Activated CD4-positive, CD25-positive, alpha-beta regulatory T cell treated with anti-CD3 and anti-CD28 coated beads, Interleukin-2, amount 50 U/mL, for 24 hours (primary cell): Measurements from ENCODE around the gene PHOX2A.
"Not testable (repeated sequence)": the region's sequence is repeated elsewhere in the genome, so short reads cannot be mapped to it uniquely, and the experiment has no call there.

Experiments
- ATAC-seq, 2 donors: fragments of 150-1000 bp; cut with Tn5 transposase; one replicate each; pipeline ENCODE4 v1.10.0; 2021; ENCODE audit warnings: mild to moderate bottlenecking in 1 of 2, moderate library complexity in 1 of 2

PHOX2A gene

DNA sequence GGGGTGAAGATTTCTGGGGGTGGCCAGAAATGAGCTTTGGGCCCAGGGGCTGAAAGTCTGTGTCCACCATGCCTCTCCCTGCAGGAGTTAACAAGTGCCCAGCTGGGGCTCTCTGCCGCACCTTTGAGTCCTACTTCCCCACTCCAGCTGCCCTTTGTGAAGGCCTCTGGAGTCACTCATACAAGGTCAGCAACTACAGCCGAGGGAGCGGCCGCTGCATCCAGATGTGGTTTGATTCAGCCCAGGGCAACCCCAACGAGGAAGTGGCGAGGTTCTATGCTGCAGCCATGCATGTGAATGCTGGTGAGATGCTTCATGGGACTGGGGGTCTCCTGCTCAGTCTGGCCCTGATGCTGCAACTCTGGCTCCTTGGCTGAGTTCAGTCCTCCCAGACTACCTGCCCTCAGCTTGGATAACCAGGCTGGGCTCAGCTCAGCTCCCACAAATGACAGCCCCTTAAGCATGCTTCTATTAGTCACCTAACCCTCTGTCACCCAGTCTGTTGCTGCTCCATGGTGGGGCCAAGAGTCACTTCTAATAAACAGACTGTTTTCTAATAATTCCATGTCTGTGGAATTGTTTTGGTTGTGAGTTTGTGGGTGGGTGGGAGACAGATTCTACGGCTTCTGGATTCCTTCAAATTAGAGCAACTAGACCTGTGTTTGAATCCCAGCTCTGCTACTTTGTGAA lies 22.4 kb downstream of the PHOX2A start:
- ATAC-seq = no peak

DNA sequence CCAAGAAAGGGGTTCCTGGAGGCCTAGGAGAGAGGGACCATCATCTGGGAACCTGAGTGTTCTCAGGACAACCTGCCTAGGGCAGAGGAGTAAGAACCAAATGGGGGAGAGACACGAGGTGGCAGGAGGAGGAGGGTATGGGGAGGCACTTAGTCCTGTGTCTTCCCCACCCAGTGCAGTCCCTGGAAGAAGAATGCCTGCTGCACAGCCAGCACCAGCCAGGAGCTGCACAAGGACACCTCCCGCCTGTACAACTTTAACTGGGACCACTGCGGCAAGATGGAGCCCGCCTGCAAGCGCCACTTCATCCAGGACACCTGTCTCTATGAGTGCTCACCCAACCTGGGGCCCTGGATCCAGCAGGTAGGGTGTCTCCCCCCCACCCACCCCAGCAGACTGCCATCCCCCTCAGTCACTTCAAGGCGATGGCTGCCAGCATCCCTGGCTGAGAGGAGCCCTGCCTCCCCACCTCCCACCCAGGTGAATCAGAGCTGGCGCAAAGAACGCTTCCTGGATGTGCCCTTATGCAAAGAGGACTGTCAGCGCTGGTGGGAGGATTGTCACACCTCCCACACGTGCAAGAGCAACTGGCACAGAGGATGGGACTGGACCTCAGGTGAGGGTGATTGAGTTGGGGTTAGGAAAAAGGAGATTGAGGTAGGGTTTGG lies 23.1 kb downstream of the PHOX2A start:
- ATAC-seq = no peak

- ATAC-seq = no peak
These were observed 25.7 kb downstream of the PHOX2A start for GRCh38 chr11:72218251-72218745.

- no peak for ATAC-seq
These were observed 26.1 kb downstream of the PHOX2A start for GRCh38 chr11:72217841-72218240.

GRCh38 chr11:72216638-72217037 lies 27.3 kb downstream of the PHOX2A start, which contains the start of gene FOLR2:
Gene FOLR2 (plus strand): TSS chr11:72216794. CDS start chr11:72218585, 1,791 bp downstream.
- ATAC-seq = no peak

- ATAC-seq = no peak
These were observed 34.9 kb downstream of the PHOX2A start for GRCh38 chr11:72209101-72209500.

- ATAC-seq = no peak
These were observed 35.7 kb downstream of the PHOX2A start for GRCh38 chr11:72208281-72208680.

- not testable (repeated sequence) for ATAC-seq
These were observed 37.2 kb downstream of the PHOX2A start for GRCh38 chr11:72206794-72207193.

DNA sequence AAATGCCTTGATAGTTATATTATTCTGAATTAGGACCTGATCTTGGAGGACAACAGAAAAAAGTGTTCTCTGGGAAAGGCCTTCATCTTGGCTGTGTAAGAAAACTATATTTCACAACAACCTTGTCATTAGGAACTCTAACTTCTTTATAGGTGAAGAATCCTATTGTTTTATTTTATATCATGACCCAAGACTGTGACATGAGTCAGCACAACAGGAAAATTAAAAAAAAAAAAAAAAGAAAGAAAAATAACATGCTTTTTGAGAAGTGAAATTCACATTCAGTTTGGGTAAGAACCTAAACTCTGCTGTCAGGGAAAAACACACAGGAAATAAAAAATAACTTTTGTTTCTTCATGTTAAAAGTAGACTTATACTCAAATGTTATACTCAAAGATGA lies 39.1 kb downstream of the PHOX2A start:
- no peak for ATAC-seq

- no peak for ATAC-seq
These were observed 40.8 kb downstream of the PHOX2A start for GRCh38 chr11:72203163-72203562.

GRCh38 chr11:72202571-72202970 lies 41.4 kb downstream of the PHOX2A start:
- no peak for ATAC-seq

DNA sequence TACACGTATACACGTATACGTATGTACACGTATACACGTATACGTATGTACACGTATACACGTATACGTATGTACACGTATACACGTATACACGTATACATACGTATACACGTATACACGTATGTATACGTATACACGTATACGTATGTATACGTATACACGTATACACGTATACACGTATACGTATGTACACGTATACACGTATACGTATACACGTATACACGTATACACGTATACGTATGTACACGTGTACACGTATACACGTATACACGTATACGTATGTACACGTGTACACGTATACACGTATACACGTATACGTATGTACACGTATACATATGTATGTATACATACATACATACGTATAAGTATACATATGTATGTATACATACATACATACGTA lies 42.5 kb downstream of the PHOX2A start:
- ATAC-seq = not testable (repeated sequence)

GRCh38 chr11:72195518-72196270 lies 48.3 kb downstream of the PHOX2A start:
- ATAC-seq = no peak

GRCh38 chr11:72191961-72192381 lies 52.0 kb downstream of the PHOX2A start, which contains the start of gene FOLR1:
Gene FOLR1 (plus strand): TSS chr11:72192140. CDS start chr11:72192174, 34 bp downstream.
- no peak for ATAC-seq

GRCh38 chr11:72190631-72191071 lies 53.3 kb downstream of the PHOX2A start:
- ATAC-seq = no peak

GRCh38 chr11:72189455-72190250 lies 54.3 kb downstream of the PHOX2A start:
- no peak for ATAC-seq
